Neural cell (in vitro differentiated cells): ENCODE results near the gene TMEM184A. TPM values are rescaled to one million over a fixed set of nuclear protein-coding genes. Genes with fewer than 3 reads are reported as not detected.

Experiments used
- H2AFZ ChIP-seq: fragments of 200-600, 300-800 bp; sonication (generic), shearing (Covaris generic); 2 replicates; pipeline ENCODE4 v1.6.0; 2014; ENCODE audit warnings: low read depth, mild to moderate bottlenecking, antibody characterized with exemption, low read length, moderate library complexity
- H3F3A ChIP-seq: fragments of 200-600 bp; shearing (Covaris generic); 2 replicates; pipeline ENCODE4 v1.6.1; 2016; ENCODE audit warnings: mild to moderate bottlenecking, moderate library complexity, mixed read lengths, antibody characterized with exemption, low read length; ENCODE audit not compliant: insufficient read depth, poor library complexity, severe bottlenecking
- H3K27ac ChIP-seq: fragments of 200-600, 300-800 bp; sonication (generic), shearing (Covaris generic); 2 replicates; pipeline ENCODE4 v1.5.1; 2014; ENCODE audit warnings: mild to moderate bottlenecking, low read length, moderate library complexity
- H3K27me3 ChIP-seq: fragments of 300-800, 200-600 bp; sonication (generic), shearing (Covaris generic); 2 replicates; pipeline ENCODE4 v1.6.0; 2014; ENCODE audit warnings: mild to moderate bottlenecking, low read depth, low read length, moderate library complexity; ENCODE audit not compliant: insufficient read depth
- H3K36me3 ChIP-seq: fragments of 300-800, 200-600 bp; sonication (generic), shearing (Covaris generic); 2 replicates; pipeline ENCODE4 v1.5.1; 2014; ENCODE audit warnings: mild to moderate bottlenecking, antibody characterized with exemption, low read length, moderate library complexity; ENCODE audit not compliant: insufficient read depth
- H3K4me2 ChIP-seq: fragments of 300-800, 200-600 bp; sonication (generic), shearing (Covaris generic); 2 replicates; pipeline ENCODE4 v1.6.0; 2014; ENCODE audit warnings: mild to moderate bottlenecking, low read length
- H3K4me3 ChIP-seq: fragments of 300-800, 200-600 bp; sonication (generic), shearing (Covaris generic); 2 replicates; pipeline ENCODE4 v1.5.1; 2014; ENCODE audit warnings: mild to moderate bottlenecking, low read length, moderate library complexity
- H3K79me2 ChIP-seq: fragments of 200-600 bp; shearing (Covaris generic); replicated peaks from 2 replicates; pipeline ENCODE4 v1.6.0; 2014; ENCODE audit warnings: mild to moderate bottlenecking, low read length, moderate library complexity; ENCODE audit not compliant: insufficient read depth
- H3K9ac ChIP-seq: fragments of 300-800, 200-600 bp; sonication (generic), shearing (Covaris generic); 2 replicates; pipeline ENCODE4 v1.6.1; 2016; ENCODE audit warnings: mild to moderate bottlenecking, low read length, mixed read lengths
- H3K9me2 ChIP-seq: fragments of 200-600 bp; shearing (Covaris generic); 2 replicates; pipeline ENCODE4 v1.6.1; 2016; ENCODE audit warnings: mild to moderate bottlenecking, low read length, mixed read lengths; ENCODE audit not compliant: insufficient read depth
- H3K9me3 ChIP-seq: fragments of 200-600, 300-800 bp; sonication (generic), shearing (Covaris generic); 2 replicates; pipeline ENCODE4 v1.6.1; 2016; ENCODE audit warnings: mild to moderate bottlenecking, mixed run types, low read length, moderate library complexity, mixed read lengths
- H4K20me1 ChIP-seq: fragments of 200-600 bp; shearing (Covaris generic); 2 replicates; pipeline ENCODE4 v1.6.1; 2016; ENCODE audit warnings: mild to moderate bottlenecking, mixed run types; ENCODE audit not compliant: insufficient read depth
- EP300 ChIP-seq: fragments of 450-650 bp; conservative IDR thresholded peaks from 2 replicates; pipeline ENCODE4 v1.6.1; 2014; ENCODE audit warnings: antibody characterized with exemption, mild to moderate bottlenecking, moderate library complexity; ENCODE audit not compliant: poor library complexity, severe bottlenecking
- EZH2 ChIP-seq: fragments of 200-600, 300-800 bp; shearing (Covaris generic), sonication (generic); IDR thresholded peaks from 2 replicates; pipeline ENCODE4 v1.6.1; 2014; ENCODE audit warnings: antibody characterized with exemption, low read length, borderline replicate concordance, mild to moderate bottlenecking; ENCODE audit not compliant: insufficient read depth, poor library complexity, severe bottlenecking
- MXI1 ChIP-seq: fragments of 450-650 bp; conservative IDR thresholded peaks from 2 replicates; pipeline ENCODE4 v1.6.1; 2014; ENCODE audit warnings: antibody characterized with exemption, mild to moderate bottlenecking; ENCODE audit not compliant: poor library complexity, severe bottlenecking
- POLR2AphosphoS5 ChIP-seq: IDR thresholded peaks from 2 replicates; pipeline ENCODE4 v1.6.1; 2012
- RAD21 ChIP-seq: fragments of 450-650 bp; conservative IDR thresholded peaks from 2 replicates; pipeline ENCODE4 v1.6.1; 2014; ENCODE audit warnings: antibody characterized with exemption, mild to moderate bottlenecking, moderate library complexity
- SMC3 ChIP-seq: fragments of 450-650 bp; conservative IDR thresholded peaks from 2 replicates; pipeline ENCODE4 v1.6.1; 2014; ENCODE audit warnings: antibody characterized with exemption, mild to moderate bottlenecking, moderate library complexity; ENCODE audit not compliant: poor library complexity
- TAF1 ChIP-seq: IDR thresholded peaks from 2 replicates; pipeline ENCODE4 v1.6.1; 2012; ENCODE audit warnings: low read depth
- polyA plus RNA-seq: library from polyadenylated mRNA; depleted of rRNA; stranded (reverse); fragments of >200 nt; gene quantifications from 2 replicates; pipeline ENCODE4 v1.2.3, GENCODE V29; 2014
- TF ChIP-seq, protein P1 (sequence below): IDR thresholded peaks from 2 replicates; pipeline ENCODE4 v1.6.1; 2012; ENCODE audit warnings: borderline replicate concordance
- TF ChIP-seq, protein P2 (sequence below): fragments of 450-650 bp; IDR thresholded peaks from 2 replicates; pipeline ENCODE4 v1.5.1; 2014; ENCODE audit warnings: antibody characterized with exemption, mild to moderate bottlenecking, moderate library complexity; ENCODE audit not compliant: poor library complexity, severe bottlenecking

TMEM184A gene
- polyA plus RNA-seq, 1 donor from 2014 or later, result not detected

DNA sequence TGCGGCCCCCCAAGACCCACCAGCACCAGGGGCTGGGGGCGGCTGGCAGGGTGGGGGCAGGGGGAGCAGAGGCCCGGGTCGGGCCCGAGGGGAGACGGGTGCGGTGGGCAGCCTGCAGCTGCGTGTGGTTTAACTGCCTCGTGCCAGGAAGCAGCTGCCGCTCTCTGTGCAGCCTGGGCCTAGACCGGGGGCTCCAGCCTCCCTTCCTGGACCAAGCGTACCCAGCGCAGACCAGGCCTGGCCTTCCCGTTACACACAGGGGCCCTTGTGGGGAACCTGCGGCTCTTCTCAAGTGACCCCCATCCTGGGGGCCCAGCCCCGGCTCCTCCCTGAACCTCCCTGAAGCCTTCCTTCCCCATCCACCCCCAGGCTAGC, 45.2 kb downstream of the TMEM184A start:
- Histone ChIP-seq H3K9me2 (no peaks in the 10 kb centered on the region), H4K20me1 (no peaks in the 10 kb centered on the region), H3K4me2 (no peak overlapping the region), H3K9ac (no peak overlapping the region), H3F3A (no peaks in the 10 kb centered on the region), H3K27ac (no peak overlapping the region), H2AFZ (no peak overlapping the region), H3K79me2 (no peaks in the 10 kb centered on the region), H3K36me3 (no peaks in the 10 kb centered on the region), H3K9me3 (no peaks in the 10 kb centered on the region), H3K27me3 (no peaks in the 10 kb centered on the region), H3K4me3 (no peak overlapping the region)
- TF ChIP-seq, protein P1, sequence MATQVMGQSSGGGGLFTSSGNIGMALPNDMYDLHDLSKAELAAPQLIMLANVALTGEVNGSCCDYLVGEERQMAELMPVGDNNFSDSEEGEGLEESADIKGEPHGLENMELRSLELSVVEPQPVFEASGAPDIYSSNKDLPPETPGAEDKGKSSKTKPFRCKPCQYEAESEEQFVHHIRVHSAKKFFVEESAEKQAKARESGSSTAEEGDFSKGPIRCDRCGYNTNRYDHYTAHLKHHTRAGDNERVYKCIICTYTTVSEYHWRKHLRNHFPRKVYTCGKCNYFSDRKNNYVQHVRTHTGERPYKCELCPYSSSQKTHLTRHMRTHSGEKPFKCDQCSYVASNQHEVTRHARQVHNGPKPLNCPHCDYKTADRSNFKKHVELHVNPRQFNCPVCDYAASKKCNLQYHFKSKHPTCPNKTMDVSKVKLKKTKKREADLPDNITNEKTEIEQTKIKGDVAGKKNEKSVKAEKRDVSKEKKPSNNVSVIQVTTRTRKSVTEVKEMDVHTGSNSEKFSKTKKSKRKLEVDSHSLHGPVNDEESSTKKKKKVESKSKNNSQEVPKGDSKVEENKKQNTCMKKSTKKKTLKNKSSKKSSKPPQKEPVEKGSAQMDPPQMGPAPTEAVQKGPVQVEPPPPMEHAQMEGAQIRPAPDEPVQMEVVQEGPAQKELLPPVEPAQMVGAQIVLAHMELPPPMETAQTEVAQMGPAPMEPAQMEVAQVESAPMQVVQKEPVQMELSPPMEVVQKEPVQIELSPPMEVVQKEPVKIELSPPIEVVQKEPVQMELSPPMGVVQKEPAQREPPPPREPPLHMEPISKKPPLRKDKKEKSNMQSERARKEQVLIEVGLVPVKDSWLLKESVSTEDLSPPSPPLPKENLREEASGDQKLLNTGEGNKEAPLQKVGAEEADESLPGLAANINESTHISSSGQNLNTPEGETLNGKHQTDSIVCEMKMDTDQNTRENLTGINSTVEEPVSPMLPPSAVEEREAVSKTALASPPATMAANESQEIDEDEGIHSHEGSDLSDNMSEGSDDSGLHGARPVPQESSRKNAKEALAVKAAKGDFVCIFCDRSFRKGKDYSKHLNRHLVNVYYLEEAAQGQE, result no peak
- TF ChIP-seq RAD21, result no peak
- TF ChIP-seq MXI1, result no peak
- no peak for TF ChIP-seq POLR2AphosphoS5
- TF ChIP-seq, protein P2, sequence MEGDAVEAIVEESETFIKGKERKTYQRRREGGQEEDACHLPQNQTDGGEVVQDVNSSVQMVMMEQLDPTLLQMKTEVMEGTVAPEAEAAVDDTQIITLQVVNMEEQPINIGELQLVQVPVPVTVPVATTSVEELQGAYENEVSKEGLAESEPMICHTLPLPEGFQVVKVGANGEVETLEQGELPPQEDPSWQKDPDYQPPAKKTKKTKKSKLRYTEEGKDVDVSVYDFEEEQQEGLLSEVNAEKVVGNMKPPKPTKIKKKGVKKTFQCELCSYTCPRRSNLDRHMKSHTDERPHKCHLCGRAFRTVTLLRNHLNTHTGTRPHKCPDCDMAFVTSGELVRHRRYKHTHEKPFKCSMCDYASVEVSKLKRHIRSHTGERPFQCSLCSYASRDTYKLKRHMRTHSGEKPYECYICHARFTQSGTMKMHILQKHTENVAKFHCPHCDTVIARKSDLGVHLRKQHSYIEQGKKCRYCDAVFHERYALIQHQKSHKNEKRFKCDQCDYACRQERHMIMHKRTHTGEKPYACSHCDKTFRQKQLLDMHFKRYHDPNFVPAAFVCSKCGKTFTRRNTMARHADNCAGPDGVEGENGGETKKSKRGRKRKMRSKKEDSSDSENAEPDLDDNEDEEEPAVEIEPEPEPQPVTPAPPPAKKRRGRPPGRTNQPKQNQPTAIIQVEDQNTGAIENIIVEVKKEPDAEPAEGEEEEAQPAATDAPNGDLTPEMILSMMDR, result no peak
- no peak for TF ChIP-seq TAF1
- no peak for TF ChIP-seq EZH2
- TF ChIP-seq EP300, result no peak
- no peak for TF ChIP-seq SMC3

DNA sequence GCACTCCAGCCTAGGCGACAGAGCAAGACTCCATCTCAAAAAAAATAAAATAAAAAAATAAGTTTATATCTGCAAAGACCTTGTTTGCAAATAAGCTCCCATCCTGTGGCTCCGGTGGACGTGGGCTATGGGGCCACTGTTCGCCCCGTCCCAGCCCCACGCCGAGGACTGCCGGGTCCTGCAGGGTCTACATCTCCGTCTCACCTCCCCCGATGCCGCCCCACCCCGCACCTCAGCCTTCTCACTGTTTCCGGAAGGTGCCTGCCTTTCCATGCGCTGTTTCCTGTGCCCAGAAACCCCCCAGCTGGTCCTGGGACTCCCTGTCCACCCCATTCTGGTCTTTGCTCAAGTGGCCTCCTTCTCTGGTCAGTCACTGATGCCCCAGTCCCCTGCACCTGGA, 46.8 kb downstream of the TMEM184A start:
- no peaks in the 10 kb centered on the region for H4K20me1 ChIP-seq
- H3K27ac ChIP-seq, result no peak overlapping the region
- TF ChIP-seq RAD21 (no peak), EZH2 (no peak), SMC3 (no peak)
- TF ChIP-seq, protein P1, result no peak
- H3K27me3 ChIP-seq, result no peaks in the 10 kb centered on the region
- H3K36me3 ChIP-seq, result no peaks in the 10 kb centered on the region
- H3K9ac ChIP-seq, result no peak overlapping the region
- H3K9me2 ChIP-seq, result no peaks in the 10 kb centered on the region
- H3K4me2 ChIP-seq, result no peak overlapping the region
- H2AFZ ChIP-seq, result no peak overlapping the region
- no peaks in the 10 kb centered on the region for H3K9me3 ChIP-seq
- H3K79me2 ChIP-seq, result no peaks in the 10 kb centered on the region
- no peaks in the 10 kb centered on the region for H3F3A ChIP-seq
- H3K4me3 ChIP-seq, result no peak overlapping the region
